Thymus (tissue), 11 donors: ENCODE results near the gene NFATC2. TPM values are rescaled to one million over a fixed set of nuclear protein-coding genes. Genes with fewer than 3 reads are reported as not detected.

ENCODE experiments used
- DNase-seq, 9 donors: peaks; one replicate each; pipeline ENCODE4 v3.0.0-alpha.2; 2013; ENCODE audit warnings: low spot score in 9 of 9, low read depth in 6 of 9, missing footprints in 1 of 9
- H3K27ac ChIP-seq, 2 donors: one replicate each; pipeline ENCODE4 v1.5.1; 2013; ENCODE audit warnings: control low read depth in 1 of 2, low read depth in 1 of 2, low read length in 1 of 2, mild to moderate bottlenecking in 1 of 2, moderate library complexity in 1 of 2
- H3K27me3 ChIP-seq, 2 donors: one replicate each; pipeline ENCODE4 v1.5.1; 2013; ENCODE audit warnings: low read length in 1 of 2; ENCODE audit not compliant: control insufficient read depth in 2 of 2, insufficient read depth in 1 of 2
- H3K36me3 ChIP-seq, 2 donors: one replicate each; pipeline ENCODE4 v1.5.1; 2013; ENCODE audit warnings: low read length in 1 of 2, mild to moderate bottlenecking in 1 of 2, moderate library complexity in 1 of 2; ENCODE audit not compliant: control insufficient read depth in 2 of 2, insufficient read depth in 2 of 2
- H3K4me1 ChIP-seq, 2 donors: one replicate each; pipeline ENCODE4 v1.5.1; 2013; ENCODE audit warnings: low read length in 2 of 2; ENCODE audit not compliant: control insufficient read depth in 2 of 2, insufficient read depth in 2 of 2
- H3K4me3 ChIP-seq, 2 donors: one replicate each; pipeline ENCODE4 v1.5.1; 2013; ENCODE audit warnings: low read length in 2 of 2, control low read depth in 1 of 2, mild to moderate bottlenecking in 1 of 2
- H3K9me3 ChIP-seq, 2 donors: one replicate each; pipeline ENCODE4 v1.5.1; 2013; ENCODE audit warnings: low read length in 1 of 2, mild to moderate bottlenecking in 1 of 2; ENCODE audit not compliant: control insufficient read depth in 2 of 2, insufficient read depth in 1 of 2
- WGBS: extraction: QIAGEN DNeasy Blood & Tissue Kit; methylation state at CpG from one replicate; pipeline ENCODE4 v1.1.7; 2013; 5-methylcytosine and 5-hydroxymethylcytosine counted together
- polyA plus RNA-seq: library from polyadenylated mRNA; stranded (reverse); fragments of 200-250 nt; gene quantifications from one replicate; pipeline ENCODE4 v1.2.3, GENCODE V29; 2013
- total RNA-seq: library from RNA; stranded (reverse); fragments of 120-200 nt; gene quantifications from one replicate; pipeline ENCODE4 v1.2.4, GENCODE V29; 2013
- donor health status: healthy.

The NFATC2 gene
- total and polyA plus RNA-seq, 2 donors = 2.4 to 4.4 TPM

GRCh38 chr20:51410586-51411325, 131.8 kb downstream of the NFATC2 start:
- no peaks in the 10 kb centered on the region for H3K4me1 ChIP-seq
- no peak overlapping the region for H3K27ac ChIP-seq
- 97% methylated on average over 4 of the region's 4 CpGs for WGBS
- no peaks in the 10 kb centered on the region for H3K9me3 ChIP-seq
- H3K4me3 ChIP-seq = no peak overlapping the region
- no peak for DNase-seq
- no peaks in the 10 kb centered on the region for H3K36me3 ChIP-seq
- no peaks in the 10 kb centered on the region for H3K27me3 ChIP-seq

GRCh38 chr20:51409192-51409880, 133.2 kb downstream of the NFATC2 start:
- Histone ChIP-seq H3K36me3 (no peaks in the 10 kb centered on the region), H3K27ac (no peak overlapping the region), H3K4me3 (no peak overlapping the region), H3K4me1 (peaks cover 0 to 3% of the 10 kb centered on the region in 2 donors), H3K27me3 (no peaks in the 10 kb centered on the region), H3K9me3 (no peaks in the 10 kb centered on the region)
- no peak for DNase-seq
- WGBS = 86% methylated on average over 10 of the region's 10 CpGs

- DNase-seq = peak in 1 of 9 donors; percentile 30
- Histone ChIP-seq H3K27ac (peak overlapping the region in 1 of 2 donors; percentile 57), H3K27me3 (no peaks in the 10 kb centered on the region), H3K9me3 (no peaks in the 10 kb centered on the region), H3K4me3 (no peak overlapping the region), H3K36me3 (no peaks in the 10 kb centered on the region), H3K4me1 (peaks cover 3 to 20% of the 10 kb centered on the region in 2 donors)
- WGBS = 92% methylated on average over 10 of the region's 10 CpGs
Observed at GRCh38 chr20:51404297-51405060, 138.0 kb downstream of the NFATC2 start.

- 96% methylated on average over 9 of the region's 9 CpGs for WGBS
- DNase-seq = no peak
- peaks cover 3 to 20% of the 10 kb centered on the region in 2 donors for H3K4me1 ChIP-seq
- no peaks in the 10 kb centered on the region for H3K36me3 ChIP-seq
- no peak overlapping the region for H3K27ac ChIP-seq
- no peak overlapping the region for H3K4me3 ChIP-seq
- H3K27me3 ChIP-seq = no peaks in the 10 kb centered on the region
- no peaks in the 10 kb centered on the region for H3K9me3 ChIP-seq
Observed at GRCh38 chr20:51403466-51404220, 138.9 kb downstream of the NFATC2 start.

- 3% methylated on average over 2 of the region's 2 CpGs for WGBS
- Histone ChIP-seq H3K36me3 (no peaks in the 10 kb centered on the region), H3K27me3 (no peaks in the 10 kb centered on the region), H3K4me1 (peaks cover 3 to 20% of the 10 kb centered on the region in 2 donors), H3K27ac (no peak overlapping the region), H3K4me3 (no peak overlapping the region), H3K9me3 (no peaks in the 10 kb centered on the region)
- DNase-seq = peak in 3 of 9 donors; percentile 11 to 52 (median 23)
Observed at GRCh38 chr20:51402201-51402600, 140.3 kb downstream of the NFATC2 start.

- Histone ChIP-seq H3K9me3 (no peaks in the 10 kb centered on the region), H3K27me3 (no peaks in the 10 kb centered on the region), H3K36me3 (no peaks in the 10 kb centered on the region), H3K27ac (no peak overlapping the region), H3K4me1 (peaks cover 3 to 21% of the 10 kb centered on the region in 2 donors), H3K4me3 (no peak overlapping the region)
- DNase-seq = no peak
- 98% methylated on average over 4 of the region's 4 CpGs for WGBS
Observed at GRCh38 chr20:51401496-51401895, 141.0 kb downstream of the NFATC2 start.

- H3K27ac ChIP-seq = peak overlapping the region; percentile 55 to 75
Observed at GRCh38 chr20:51400051-51400926, 142.2 kb downstream of the NFATC2 start.

More at GRCh38 chr20:51400051-51400926, 142.2 kb downstream of the NFATC2 start:
- Histone ChIP-seq H3K9me3 (no peaks in the 10 kb centered on the region), H3K4me1 (peaks cover 3 to 23% of the 10 kb centered on the region in 2 donors), H3K36me3 (no peaks in the 10 kb centered on the region), H3K4me3 (no peak overlapping the region), H3K27me3 (no peaks in the 10 kb centered on the region)
- peak in 8 of 9 donors; percentile 17 to 74 (median 35) for DNase-seq
- 76% methylated on average over 17 of the region's 17 CpGs for WGBS
